Fibroblast of the aortic adventitia (primary cell): Measurements from ENCODE around the gene MAP3K3. TPM values are rescaled to one million over a fixed set of nuclear protein-coding genes. Genes with fewer than 3 reads are reported as not detected.

Source experiments
- DNase-seq: peaks from one replicate; pipeline ENCODE4 v3.0.0-alpha.2; 2010; ENCODE audit warnings: low read depth
- H3K4me3 ChIP-seq: 2 replicates; pipeline ENCODE4 v1.5.1; 2011; ENCODE audit warnings: low read depth, mild to moderate bottlenecking, control low read depth, low read length, moderate library complexity
- total RNA-seq: library from RNA; depleted of rRNA; stranded (reverse); fragments of >200 nt; gene quantifications from 2 replicates; pipeline ENCODE4 v1.2.3, GENCODE V29; 2012; ENCODE audit warnings: low replicate concordance
- TF ChIP-seq, protein P1 (sequence below): IDR thresholded peaks from 2 replicates; pipeline ENCODE4 v1.5.1; 2011; ENCODE audit warnings: mild to moderate bottlenecking, low read length, control low read depth, inconsistent platforms; ENCODE audit not compliant: insufficient read depth

The MAP3K3 gene
- total RNA-seq, 1 donor, result 37.4 TPM

DNA sequence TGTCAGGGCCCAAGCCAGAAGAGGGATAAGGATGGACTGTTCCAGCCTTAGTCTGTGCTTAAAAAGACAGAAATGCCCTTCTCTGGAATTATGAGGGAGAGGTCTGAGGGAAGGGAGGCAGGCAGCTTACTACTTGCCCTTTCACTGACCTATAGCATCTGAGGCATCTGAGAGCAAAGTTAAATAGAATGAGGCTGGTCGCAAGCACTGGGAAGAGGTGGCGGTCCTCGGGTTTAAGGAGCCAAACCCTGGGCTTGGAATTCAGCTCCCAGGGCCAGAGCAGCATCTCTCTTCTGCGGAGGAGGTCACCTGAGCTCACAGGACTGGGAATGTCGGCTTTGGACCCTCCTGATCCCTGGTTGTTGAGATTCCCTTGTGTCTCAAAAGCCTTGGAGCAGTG, 80.8 kb downstream of the MAP3K3 start:
- no peak for DNase-seq
- H3K4me3 ChIP-seq, result no peak overlapping the region
- TF ChIP-seq, protein P1, sequence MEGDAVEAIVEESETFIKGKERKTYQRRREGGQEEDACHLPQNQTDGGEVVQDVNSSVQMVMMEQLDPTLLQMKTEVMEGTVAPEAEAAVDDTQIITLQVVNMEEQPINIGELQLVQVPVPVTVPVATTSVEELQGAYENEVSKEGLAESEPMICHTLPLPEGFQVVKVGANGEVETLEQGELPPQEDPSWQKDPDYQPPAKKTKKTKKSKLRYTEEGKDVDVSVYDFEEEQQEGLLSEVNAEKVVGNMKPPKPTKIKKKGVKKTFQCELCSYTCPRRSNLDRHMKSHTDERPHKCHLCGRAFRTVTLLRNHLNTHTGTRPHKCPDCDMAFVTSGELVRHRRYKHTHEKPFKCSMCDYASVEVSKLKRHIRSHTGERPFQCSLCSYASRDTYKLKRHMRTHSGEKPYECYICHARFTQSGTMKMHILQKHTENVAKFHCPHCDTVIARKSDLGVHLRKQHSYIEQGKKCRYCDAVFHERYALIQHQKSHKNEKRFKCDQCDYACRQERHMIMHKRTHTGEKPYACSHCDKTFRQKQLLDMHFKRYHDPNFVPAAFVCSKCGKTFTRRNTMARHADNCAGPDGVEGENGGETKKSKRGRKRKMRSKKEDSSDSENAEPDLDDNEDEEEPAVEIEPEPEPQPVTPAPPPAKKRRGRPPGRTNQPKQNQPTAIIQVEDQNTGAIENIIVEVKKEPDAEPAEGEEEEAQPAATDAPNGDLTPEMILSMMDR, result no peak

- H3K4me3 ChIP-seq, result no peak overlapping the region
- DNase-seq, result no peak
- TF ChIP-seq, protein P1, result no peak
Measured at GRCh38 chr17:63703556-63704258, 81.5 kb downstream of the MAP3K3 start.

- H3K4me3 ChIP-seq, result no peak overlapping the region
- TF ChIP-seq, protein P1, result no peak
- DNase-seq, result no peak
Measured at GRCh38 chr17:63704259-63704576, 82.0 kb downstream of the MAP3K3 start.

DNA sequence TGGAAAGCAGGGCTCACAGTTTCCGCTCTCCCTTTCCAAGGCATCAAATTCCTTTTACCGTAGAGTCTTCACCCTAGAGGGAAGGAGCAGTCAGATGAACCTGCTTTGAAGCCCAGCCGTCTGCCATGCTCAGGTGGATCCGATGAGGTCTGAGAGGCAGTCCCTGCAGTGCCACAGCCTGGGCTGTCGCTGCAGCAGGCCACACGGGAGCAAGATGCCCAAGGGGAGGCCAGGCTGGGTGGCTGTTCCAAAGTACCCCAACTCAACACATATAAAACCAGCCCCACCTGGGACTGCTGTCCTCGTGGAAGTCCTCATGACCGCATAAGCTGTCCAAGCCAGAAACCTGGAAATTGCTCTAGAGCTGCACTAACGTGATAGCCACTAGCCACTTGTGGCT, 82.6 kb downstream of the MAP3K3 start:
- H3K4me3 ChIP-seq, result no peak overlapping the region
- TF ChIP-seq, protein P1, result no peak
- DNase-seq, result no peak

- TF ChIP-seq, protein P1, result no peak
- DNase-seq, result no peak
Measured at GRCh38 chr17:63705657-63706056, 83.4 kb downstream of the MAP3K3 start.

DNA sequence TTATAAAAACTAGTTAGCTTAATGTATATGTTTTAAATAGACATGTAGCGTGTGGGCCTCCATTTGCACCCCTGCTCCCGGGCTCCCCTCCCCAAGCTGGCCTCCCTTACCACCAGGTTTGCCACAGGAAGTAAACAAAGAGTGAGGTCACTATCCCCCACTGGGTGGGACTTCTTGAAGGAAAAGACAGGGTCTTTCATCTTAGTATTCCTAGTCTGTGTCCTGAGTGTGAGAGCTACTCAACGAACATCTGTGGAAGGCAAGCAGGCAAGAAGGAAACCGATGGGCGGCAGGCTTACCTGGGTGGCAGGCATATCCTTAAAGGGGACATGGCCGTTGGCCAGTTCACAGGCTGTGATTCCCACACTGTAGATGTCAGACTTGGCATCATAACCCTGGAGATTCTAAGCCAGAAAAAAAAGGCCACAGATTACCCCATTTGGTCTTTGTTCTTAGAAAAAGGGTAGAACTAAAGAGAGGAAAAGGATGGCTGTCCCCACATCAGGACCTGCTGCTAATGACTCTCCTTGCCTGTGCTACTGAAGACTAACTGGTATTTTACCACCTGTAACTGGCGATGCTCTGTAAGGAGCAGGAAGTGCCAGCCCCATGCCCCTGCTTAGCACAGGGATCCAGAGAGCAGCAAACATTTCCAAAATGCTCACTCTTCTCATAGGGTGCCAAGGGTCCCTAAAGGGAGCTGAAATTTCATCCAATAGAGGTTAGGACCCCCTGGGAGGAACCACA, 84.3 kb downstream of the MAP3K3 start:
- no peak overlapping the region for H3K4me3 ChIP-seq
- TF ChIP-seq, protein P1, result no peak
- DNase-seq, result no peak

More at GRCh38 chr17:63705657-63706056, 83.4 kb downstream of the MAP3K3 start:
- H3K4me3 ChIP-seq, result no peak overlapping the region
